AG04450 (cell line): ENCODE results near the gene VPS51. TPM values are rescaled to one million over a fixed set of nuclear protein-coding genes. Genes with fewer than 3 reads are reported as not detected.

Source experiments
- CTCF ChIA-PET: fragments of 300-600, 350-600 bp; formaldehyde crosslinking; extraction: SDS; loops from one replicate; lab custom pipeline; 2022; ENCODE audit warnings: antibody characterized with exemption, inconsistent platforms; lab: Charles Lee
- POLR2A ChIA-PET: fragments of 350-600 bp; formaldehyde crosslinking; extraction: SDS; loops from one replicate; lab custom pipeline; 2021; ENCODE audit warnings: antibody characterized with exemption, inconsistent platforms; lab: Yijun Ruan, JAX
- DNase-seq: peaks from one replicate; pipeline ENCODE4 v3.0.0-alpha.2; 2011; ENCODE audit warnings: low read depth, low spot score
- H3K27ac ChIP-seq: one replicate; pipeline ENCODE4 v1.5.1; 2012; ENCODE audit warnings: low read depth, low read length, control low read depth
- H3K27me3 ChIP-seq: one replicate; pipeline ENCODE4 v1.6.0; 2012; ENCODE audit warnings: low read length; ENCODE audit not compliant: control insufficient read depth, insufficient read depth
- H3K4me3 ChIP-seq: 2 replicates; pipeline ENCODE4 v1.5.1; 2011; ENCODE audit warnings: mild to moderate bottlenecking, low read depth, low read length, control low read depth
- H3K9me3 ChIP-seq: 2 replicates; pipeline ENCODE4 v1.5.1; 2012; ENCODE audit warnings: low read length; ENCODE audit not compliant: control insufficient read depth, insufficient read depth
- CTCF ChIP-seq: IDR thresholded peaks from 2 replicates; pipeline ENCODE4 v1.5.1; 2011; ENCODE audit warnings: low read depth, low read length, control low read depth, inconsistent platforms
- polyA plus RNA-seq: library from polyadenylated mRNA; depleted of rRNA; stranded (reverse); fragments of >200 nt; gene quantifications from 2 replicates; pipeline ENCODE4 v1.2.3, GENCODE V29; 2011

The VPS51 gene
- polyA plus RNA-seq, 1 experiment, result 38.9 TPM

GRCh38 chr11:65151331-65151899 is 55.4 kb downstream of the VPS51 start:
- Histone ChIP-seq H3K27me3 (peaks cover 5% of the 10 kb centered on the region), H3K4me3 (no peak overlapping the region), H3K27ac (no peak overlapping the region), H3K9me3 (peaks cover 2% of the 10 kb centered on the region; the same call in 1 of the 2 replicates)
- TF ChIP-seq CTCF, result no peak
- ChIA-PET CTCF (interaction anchor here (1.7 kb wide), 1 partner anchor 12 kb away, joined by 5 read pairs; no protein-coding TSS in a partner anchor), POLR2A (no interaction called here)
- no peak for DNase-seq

GRCh38 chr11:65152122-65152521 is 56.1 kb downstream of the VPS51 start:
- H3K9me3 ChIP-seq, result 0 out of 2 replicates have a peak, but pooled peaks cover 2% of the 10 kb centered on the region
- H3K27me3 ChIP-seq, result no peaks in the 10 kb centered on the region
- no peak overlapping the region for H3K27ac ChIP-seq
- no peak overlapping the region for H3K4me3 ChIP-seq
- TF ChIP-seq CTCF, result no peak
- no peak for DNase-seq
- ChIA-PET CTCF (interaction anchor here (0.6 to 1.7 kb wide), 2 partner anchors 12 to 73 kb away, joined by 3 to 5 read pairs; no protein-coding TSS in a partner anchor), POLR2A (no interaction called here)

GRCh38 chr11:65156256-65156655 is 60.2 kb downstream of the VPS51 start:
- TF ChIP-seq CTCF, result no peak
- Histone ChIP-seq H3K4me3 (no peak overlapping the region), H3K27me3 (no peaks in the 10 kb centered on the region), H3K9me3 (no peaks in the 10 kb centered on the region), H3K27ac (no peak overlapping the region)
- ChIA-PET POLR2A (no interaction called here), CTCF (no interaction called here)
- DNase-seq, result no peak

- Histone ChIP-seq H3K4me3 (no peak overlapping the region), H3K27ac (no peak overlapping the region), H3K9me3 (no peaks in the 10 kb centered on the region), H3K27me3 (no peaks in the 10 kb centered on the region)
- TF ChIP-seq CTCF, result no peak
- no peak for DNase-seq
- POLR2A ChIA-PET, result no interaction called here
- CTCF ChIA-PET, result interaction anchor here (0.7 kb wide), 2 partner anchors 174 to 1543 kb away, joined by 3 to 4 read pairs; no protein-coding TSS in a partner anchor
Measured at GRCh38 chr11:65156926-65157325, 60.9 kb downstream of the VPS51 start.

- Histone ChIP-seq H3K4me3 (no peak overlapping the region), H3K27me3 (no peaks in the 10 kb centered on the region), H3K9me3 (no peaks in the 10 kb centered on the region), H3K27ac (no peak overlapping the region)
- CTCF ChIA-PET, result interaction anchor here (0.7 kb wide), 2 partner anchors 174 to 1543 kb away, joined by 3 to 4 read pairs; no protein-coding TSS in a partner anchor
- POLR2A ChIA-PET, result no interaction called here
- DNase-seq, result no peak
- no peak for TF ChIP-seq CTCF
Measured at GRCh38 chr11:65157336-65157735, 61.3 kb downstream of the VPS51 start.
